22Rv1 (cell line): ENCODE measurements around the gene FOXJ2.
"Not testable (repeated sequence)": the region's sequence is repeated elsewhere in the genome, so short reads cannot be mapped to it uniquely, and the experiment has no call there.

Experiments used
- H3K27ac ChIP-seq: fragments of 450-650 bp; 2 replicates; pipeline ENCODE4 v1.5.1; 2017
- ZFX ChIP-seq: fragments of 450-650 bp; IDR thresholded peaks from 2 replicates; pipeline ENCODE4 v1.6.1; 2017; ENCODE audit warnings: antibody characterized with exemption, borderline replicate concordance
- TF ChIP-seq, protein P1 (sequence below): fragments of 450-650 bp; IDR thresholded peaks from 2 replicates; pipeline ENCODE4 v1.5.1; 2017; ENCODE audit warnings: mild to moderate bottlenecking

The FOXJ2 gene

DNA sequence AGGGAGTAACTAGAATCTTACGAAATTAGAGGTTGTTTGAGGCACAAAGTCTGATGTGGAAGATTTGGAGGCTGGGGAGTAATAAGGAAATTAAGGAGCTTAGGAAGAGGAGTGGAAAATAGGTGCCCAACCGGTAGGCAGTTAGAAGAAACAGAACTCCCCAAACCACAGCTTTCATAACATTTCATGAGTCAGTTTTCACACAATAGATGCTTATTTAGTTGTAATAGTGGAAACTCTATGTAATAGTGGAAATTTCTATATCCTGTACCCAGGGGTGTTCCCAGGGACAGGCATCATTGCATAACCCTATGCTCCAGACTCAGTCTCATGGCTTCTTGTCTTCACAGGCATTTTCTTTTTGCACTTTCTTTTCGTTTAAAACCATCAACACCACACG is 25.3 kb downstream of the FOXJ2 start:
- no peak overlapping the region for H3K27ac ChIP-seq

DNA sequence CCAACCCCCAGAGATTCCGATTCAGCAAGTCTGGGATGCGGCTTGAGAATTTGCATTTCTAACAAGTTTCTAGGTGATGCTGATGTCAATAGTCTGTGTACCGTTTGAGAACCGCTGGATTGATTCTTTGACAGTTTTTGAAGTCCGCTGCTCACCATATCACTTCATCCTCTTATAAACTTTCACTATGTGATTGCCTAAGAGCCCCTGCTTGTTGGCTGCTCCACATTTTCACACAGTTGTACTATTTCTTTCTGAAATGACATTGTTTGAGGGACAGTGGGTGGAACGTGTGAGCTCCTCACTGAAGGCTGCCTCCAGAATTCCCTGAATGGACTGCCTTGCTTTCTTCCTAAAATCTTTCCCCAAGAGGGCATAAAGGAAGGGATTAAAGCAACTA is 26.0 kb downstream of the FOXJ2 start:
- TF ChIP-seq, protein P1, sequence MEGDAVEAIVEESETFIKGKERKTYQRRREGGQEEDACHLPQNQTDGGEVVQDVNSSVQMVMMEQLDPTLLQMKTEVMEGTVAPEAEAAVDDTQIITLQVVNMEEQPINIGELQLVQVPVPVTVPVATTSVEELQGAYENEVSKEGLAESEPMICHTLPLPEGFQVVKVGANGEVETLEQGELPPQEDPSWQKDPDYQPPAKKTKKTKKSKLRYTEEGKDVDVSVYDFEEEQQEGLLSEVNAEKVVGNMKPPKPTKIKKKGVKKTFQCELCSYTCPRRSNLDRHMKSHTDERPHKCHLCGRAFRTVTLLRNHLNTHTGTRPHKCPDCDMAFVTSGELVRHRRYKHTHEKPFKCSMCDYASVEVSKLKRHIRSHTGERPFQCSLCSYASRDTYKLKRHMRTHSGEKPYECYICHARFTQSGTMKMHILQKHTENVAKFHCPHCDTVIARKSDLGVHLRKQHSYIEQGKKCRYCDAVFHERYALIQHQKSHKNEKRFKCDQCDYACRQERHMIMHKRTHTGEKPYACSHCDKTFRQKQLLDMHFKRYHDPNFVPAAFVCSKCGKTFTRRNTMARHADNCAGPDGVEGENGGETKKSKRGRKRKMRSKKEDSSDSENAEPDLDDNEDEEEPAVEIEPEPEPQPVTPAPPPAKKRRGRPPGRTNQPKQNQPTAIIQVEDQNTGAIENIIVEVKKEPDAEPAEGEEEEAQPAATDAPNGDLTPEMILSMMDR, result no peak
- no peak for TF ChIP-seq ZFX
- no peak overlapping the region for H3K27ac ChIP-seq

More for the DNA sequence above, 25.3 kb downstream of the FOXJ2 start:
- TF ChIP-seq, protein P1, result no peak
- TF ChIP-seq ZFX, result no peak

DNA sequence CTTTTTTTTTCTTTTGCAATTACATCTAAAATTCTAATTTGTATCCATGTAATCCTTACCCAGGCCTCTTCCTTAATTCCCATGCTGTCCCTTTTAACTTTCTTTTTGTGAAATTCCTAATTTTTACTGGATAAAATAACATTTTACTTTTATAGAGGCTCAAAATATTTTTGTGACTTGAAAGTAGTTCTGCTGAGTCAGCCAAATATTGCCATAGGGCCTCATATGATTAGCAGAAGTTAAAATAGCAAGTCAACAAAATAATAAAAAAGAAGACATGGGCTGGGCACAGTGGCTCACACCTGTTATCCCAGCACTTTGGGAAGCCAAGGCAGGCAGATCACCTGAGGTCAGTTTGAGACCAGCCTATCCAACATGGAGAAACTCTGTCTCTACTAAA is 31.6 kb downstream of the FOXJ2 start:
- TF ChIP-seq, protein P1, result no peak
- no peak for TF ChIP-seq ZFX
- H3K27ac ChIP-seq, result no peak overlapping the region

DNA sequence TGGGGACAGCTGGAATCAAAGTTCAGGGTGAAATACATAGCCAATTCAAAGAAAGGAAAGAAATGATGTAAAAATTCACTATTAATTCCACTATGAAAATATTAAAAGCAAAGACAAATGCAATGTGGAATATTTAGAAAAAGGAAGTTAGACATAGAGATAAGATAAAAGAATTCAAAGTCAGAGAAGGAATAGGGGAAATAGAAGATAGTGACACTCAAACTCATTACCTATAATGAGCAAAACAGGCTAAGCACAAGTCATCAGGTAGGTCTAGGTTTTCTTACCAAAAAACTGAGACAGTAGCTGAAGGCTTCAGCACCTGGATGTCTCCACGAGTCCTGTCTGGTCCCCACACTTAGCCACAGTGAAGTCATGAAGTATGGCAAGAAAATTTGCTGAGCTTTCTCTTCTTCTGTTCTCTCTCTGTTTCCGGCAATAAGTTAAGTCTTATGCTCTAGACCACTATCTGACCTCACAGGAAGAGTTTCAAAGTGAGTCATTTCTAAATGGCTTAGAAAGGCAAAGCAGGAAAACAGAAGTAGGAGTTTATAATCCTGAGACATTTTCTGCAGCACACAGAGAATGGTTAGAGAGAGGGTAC is 33.6 kb downstream of the FOXJ2 start, which contains the start of gene C3AR1:
TSS of gene C3AR1 (minus strand) at position 369 of the 604 bp plus-strand sequence. CDS start 6,174 bp downstream, outside the sequence.
- no peak within 1 kb of the TSS for H3K27ac ChIP-seq
- TF ChIP-seq ZFX, result no peak
- TF ChIP-seq, protein P1, result no peak

DNA sequence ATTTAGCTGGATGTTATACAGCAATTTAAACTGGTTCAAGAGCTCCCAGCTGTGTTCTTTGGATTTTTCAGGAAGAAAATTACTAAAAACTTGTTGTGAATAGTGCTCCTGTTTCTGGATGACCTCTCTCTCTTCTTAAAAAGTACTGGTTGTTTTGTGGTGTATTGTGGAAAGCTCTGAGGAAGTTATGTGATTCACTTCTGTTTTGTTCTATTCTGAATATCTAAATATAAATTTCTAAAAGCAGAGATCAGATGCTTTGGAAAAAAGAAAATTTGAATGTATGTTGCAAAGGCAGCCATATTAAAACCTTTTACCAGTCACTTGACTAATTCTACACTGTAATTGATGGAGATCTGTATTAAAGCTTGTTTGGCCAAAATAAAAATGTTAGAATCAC is 37.1 kb downstream of the FOXJ2 start:
- TF ChIP-seq, protein P1, result no peak
- no peak for TF ChIP-seq ZFX

DNA sequence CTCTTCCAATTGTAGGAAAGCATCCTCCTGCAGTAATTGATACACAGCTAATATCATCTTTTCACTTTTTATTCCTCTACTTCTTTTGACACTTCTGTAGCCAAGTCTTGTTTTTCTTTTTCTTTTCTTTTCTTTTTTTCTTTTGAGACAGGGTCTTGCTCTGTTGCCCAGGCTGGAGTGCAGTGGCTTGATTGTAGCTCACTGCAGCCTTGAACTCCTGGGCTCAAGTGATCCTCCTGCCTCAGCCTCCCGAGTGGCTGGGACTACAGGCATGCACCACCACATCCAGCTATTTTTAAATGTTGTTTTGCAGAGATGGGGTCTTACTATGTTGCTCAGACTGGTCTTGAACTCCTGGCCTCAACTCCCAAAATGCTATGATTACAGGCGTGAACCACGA is 39.3 kb downstream of the FOXJ2 start:
- not testable (repeated sequence) for H3K27ac ChIP-seq

More for the DNA sequence above, 37.1 kb downstream of the FOXJ2 start:
- H3K27ac ChIP-seq, result no peak overlapping the region

DNA sequence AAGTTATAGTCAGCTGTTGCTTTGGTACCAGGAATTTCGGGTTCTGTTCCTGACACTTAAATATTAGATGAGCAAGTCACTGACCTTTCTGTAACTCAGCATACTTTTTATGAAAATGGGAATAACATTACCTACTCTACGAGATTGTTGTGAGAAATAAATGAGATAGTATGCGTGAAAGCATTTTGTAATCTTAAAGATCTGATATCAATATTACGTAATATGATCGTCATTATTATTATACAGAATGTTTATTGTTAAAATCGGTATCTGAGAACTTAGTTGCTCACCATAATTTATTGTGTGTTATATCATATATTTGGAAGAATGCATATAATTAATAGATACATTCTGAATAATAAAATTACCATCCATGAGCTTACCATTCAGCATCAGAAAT is 43.4 kb downstream of the FOXJ2 start:
- TF ChIP-seq ZFX, result no peak
- TF ChIP-seq, protein P1, result no peak
- no peak overlapping the region for H3K27ac ChIP-seq

DNA sequence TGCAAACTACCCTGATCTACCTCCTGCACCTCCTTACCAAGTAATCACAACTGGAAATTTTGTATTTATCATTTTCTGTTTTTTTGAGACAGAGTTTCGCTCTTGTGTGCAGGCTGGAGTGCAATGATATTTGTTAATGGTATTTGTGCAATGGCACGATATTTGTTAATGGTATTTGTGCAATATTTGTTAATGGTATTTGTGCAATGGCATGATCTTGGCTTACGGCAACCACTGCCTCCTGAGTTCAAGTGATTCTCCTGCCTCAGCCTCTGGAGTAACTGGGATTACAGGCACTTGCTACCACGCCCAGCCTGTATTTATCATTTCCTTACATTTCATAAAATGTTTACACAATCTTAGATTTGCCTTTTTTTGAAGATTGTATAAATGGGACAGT is 43.9 kb downstream of the FOXJ2 start:
- TF ChIP-seq, protein P1, result no peak
- no peak for TF ChIP-seq ZFX
- H3K27ac ChIP-seq, result no peak overlapping the region
